MM.1S (cell line): ENCODE results near the gene BRICD5.

Source experiments
- DNase-seq: peaks from one replicate; pipeline ENCODE4 v3.0.0-alpha.2; 2015
- H2AFZ ChIP-seq: fragments of 300-600 bp; sonication (generic); 2 replicates; pipeline ENCODE4 v1.6.0; 2016; ENCODE audit warnings: antibody characterized with exemption, low read length
- H3F3A ChIP-seq: fragments of 300-600 bp; sonication (generic); 2 replicates; pipeline ENCODE4 v1.6.1; 2016; ENCODE audit warnings: mild to moderate bottlenecking, antibody characterized with exemption, low read length, moderate library complexity, mixed read lengths; ENCODE audit not compliant: insufficient read depth
- H3K27ac ChIP-seq: fragments of 300-600 bp; sonication (generic); 2 replicates; pipeline ENCODE4 v1.5.1; 2016; ENCODE audit warnings: mild to moderate bottlenecking, low read length
- H3K27me3 ChIP-seq: fragments of 300-600 bp; sonication (generic); replicated peaks from 2 replicates; pipeline ENCODE4 v1.6.0; 2016; ENCODE audit warnings: low read length; ENCODE audit not compliant: insufficient read depth
- H3K36me3 ChIP-seq: fragments of 300-600 bp; sonication (generic); replicated peaks from 2 replicates; pipeline ENCODE4 v1.6.1; 2016; ENCODE audit warnings: mild to moderate bottlenecking, low read length, mixed read lengths; ENCODE audit not compliant: insufficient read depth
- H3K4me1 ChIP-seq: fragments of 300-600 bp; sonication (generic); 2 replicates; pipeline ENCODE4 v1.6.1; 2016; ENCODE audit warnings: low read length, mixed read lengths
- H3K4me2 ChIP-seq: fragments of 300-600 bp; sonication (generic); 2 replicates; pipeline ENCODE4 v1.6.0; 2016; ENCODE audit warnings: low read depth, low read length
- H3K4me3 ChIP-seq: fragments of 300-600 bp; sonication (generic); 2 replicates; pipeline ENCODE4 v1.5.1; 2016; ENCODE audit warnings: low read length, mixed read lengths
- H3K79me2 ChIP-seq: fragments of 300-600 bp; sonication (generic); 2 replicates; pipeline ENCODE4 v1.6.1; 2016; ENCODE audit warnings: mixed run types, low read length, mixed read lengths
- H3K9ac ChIP-seq: fragments of 300-600 bp; sonication (generic); 2 replicates; pipeline ENCODE4 v1.6.1; 2016; ENCODE audit warnings: low read length, mixed read lengths
- H3K9me2 ChIP-seq: fragments of 300-600 bp; sonication (generic); replicated peaks from 2 replicates; pipeline ENCODE4 v1.6.1; 2016; ENCODE audit warnings: mild to moderate bottlenecking, low read length, mixed read lengths; ENCODE audit not compliant: insufficient read depth
- H3K9me3 ChIP-seq: fragments of 300-600 bp; sonication (generic); replicated peaks from 2 replicates; pipeline ENCODE4 v1.6.1; 2016; ENCODE audit warnings: mild to moderate bottlenecking, low read length, mixed read lengths; ENCODE audit not compliant: insufficient read depth
- H4K20me1 ChIP-seq: fragments of 300-600 bp; sonication (generic); 2 replicates; pipeline ENCODE4 v1.6.1; 2016; ENCODE audit warnings: mild to moderate bottlenecking, low read length, moderate library complexity, mixed read lengths; ENCODE audit not compliant: insufficient read depth
- CTCF ChIP-seq: fragments of 300-600 bp; sonication (generic); IDR thresholded peaks from 2 replicates; pipeline ENCODE4 v1.5.1; 2016; ENCODE audit warnings: antibody characterized with exemption, low read length, mixed read lengths
- EZH2 ChIP-seq: fragments of 300-600 bp; sonication (generic); optimal IDR thresholded peaks from 2 replicates; pipeline ENCODE3; 2017; ENCODE audit warnings: low read depth, mild to moderate bottlenecking, antibody characterized with exemption, low read length, mixed read lengths
- EZH2phosphoT487 ChIP-seq: fragments of 300-600 bp; sonication (generic); IDR thresholded peaks from 2 replicates; pipeline ENCODE4 v1.6.1; 2018; ENCODE audit warnings: antibody characterized with exemption, low read length

Gene BRICD5

GRCh38 chr16:2244926-2245795, 34.5 kb upstream of the BRICD5 start:
- no peak overlapping the region for H2AFZ ChIP-seq
- peaks cover 5% of the 10 kb centered on the region; the same call in 1 of the 2 replicates for H3K36me3 ChIP-seq
- H3K4me3 ChIP-seq, result no peak overlapping the region
- no peaks in the 10 kb centered on the region for H3K9me3 ChIP-seq
- peaks cover 50% of the 10 kb centered on the region for H3K79me2 ChIP-seq
- H3K9me2 ChIP-seq, result no peaks in the 10 kb centered on the region
- no peaks in the 10 kb centered on the region for H3K27me3 ChIP-seq
- TF ChIP-seq EZH2 (no peak), EZH2phosphoT487 (no peak), CTCF (no peak)
- no peaks in the 10 kb centered on the region for H3K4me1 ChIP-seq
- DNase-seq, result no peak
- no peak overlapping the region for H3K27ac ChIP-seq
- no peak overlapping the region for H3K9ac ChIP-seq
- H3K4me2 ChIP-seq, result no peak overlapping the region
- no peaks in the 10 kb centered on the region for H4K20me1 ChIP-seq
- peaks cover 4% of the 10 kb centered on the region for H3F3A ChIP-seq

- DNase-seq, result no peak
- H4K20me1 ChIP-seq, result no peaks in the 10 kb centered on the region
- H2AFZ ChIP-seq, result no peak overlapping the region
- peaks cover 5% of the 10 kb centered on the region; the same call in 1 of the 2 replicates for H3K36me3 ChIP-seq
- no peak overlapping the region for H3K4me3 ChIP-seq
- H3K4me2 ChIP-seq, result no peak overlapping the region
- H3K79me2 ChIP-seq, result peaks cover 42% of the 10 kb centered on the region
- no peaks in the 10 kb centered on the region for H3F3A ChIP-seq
- H3K4me1 ChIP-seq, result no peaks in the 10 kb centered on the region
- no peaks in the 10 kb centered on the region for H3K27me3 ChIP-seq
- no peak overlapping the region for H3K9ac ChIP-seq
- H3K9me3 ChIP-seq, result no peaks in the 10 kb centered on the region
- no peak overlapping the region for H3K27ac ChIP-seq
- no peaks in the 10 kb centered on the region for H3K9me2 ChIP-seq
- TF ChIP-seq EZH2 (no peak), CTCF (no peak), EZH2phosphoT487 (no peak)
These were observed 33.6 kb upstream of the BRICD5 start for GRCh38 chr16:2244301-2244700.

GRCh38 chr16:2243781-2244180, 33.1 kb upstream of the BRICD5 start:
- Histone ChIP-seq H3K27ac (no peak overlapping the region), H3K27me3 (no peaks in the 10 kb centered on the region), H3K9me2 (no peaks in the 10 kb centered on the region), H3K4me1 (no peaks in the 10 kb centered on the region), H3K4me3 (no peak overlapping the region), H4K20me1 (no peaks in the 10 kb centered on the region), H3K9ac (no peak overlapping the region), H2AFZ (no peak overlapping the region), H3K9me3 (no peaks in the 10 kb centered on the region), H3K4me2 (no peak overlapping the region), H3K79me2 (peaks cover 38% of the 10 kb centered on the region), H3F3A (no peaks in the 10 kb centered on the region), H3K36me3 (peaks cover 5% of the 10 kb centered on the region; the same call in 1 of the 2 replicates)
- no peak for DNase-seq
- no peak for TF ChIP-seq EZH2
- TF ChIP-seq CTCF, result no peak
- no peak for TF ChIP-seq EZH2phosphoT487
